Measurements from ENCODE around the gene CSK.
"Not testable (repeated sequence)": the region's sequence is repeated elsewhere in the genome, so short reads cannot be mapped to it uniquely, and the experiment has no call there.

The CSK gene

DNA sequence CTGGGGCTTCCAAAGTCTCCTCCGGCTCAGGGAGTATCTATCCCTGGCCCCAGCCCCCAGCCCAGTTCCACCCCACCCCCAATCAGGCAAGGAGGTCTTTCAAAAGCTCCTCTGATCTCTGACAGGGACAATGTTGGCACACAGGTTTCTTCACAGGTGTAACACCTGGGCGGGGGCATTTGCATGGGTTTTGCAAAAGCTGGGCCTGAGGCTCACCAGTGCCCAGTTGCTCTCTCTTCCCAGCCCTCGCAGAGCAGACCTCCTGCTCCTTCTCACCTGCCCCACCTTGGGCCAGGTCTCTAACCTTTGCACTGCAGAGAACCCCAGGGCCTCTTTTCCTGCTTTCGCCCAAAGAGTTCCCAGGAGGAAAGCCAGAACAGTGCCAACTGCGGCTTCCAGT lies 8.6 kb upstream of the CSK start:
- DNase-seq: no peak

DNA sequence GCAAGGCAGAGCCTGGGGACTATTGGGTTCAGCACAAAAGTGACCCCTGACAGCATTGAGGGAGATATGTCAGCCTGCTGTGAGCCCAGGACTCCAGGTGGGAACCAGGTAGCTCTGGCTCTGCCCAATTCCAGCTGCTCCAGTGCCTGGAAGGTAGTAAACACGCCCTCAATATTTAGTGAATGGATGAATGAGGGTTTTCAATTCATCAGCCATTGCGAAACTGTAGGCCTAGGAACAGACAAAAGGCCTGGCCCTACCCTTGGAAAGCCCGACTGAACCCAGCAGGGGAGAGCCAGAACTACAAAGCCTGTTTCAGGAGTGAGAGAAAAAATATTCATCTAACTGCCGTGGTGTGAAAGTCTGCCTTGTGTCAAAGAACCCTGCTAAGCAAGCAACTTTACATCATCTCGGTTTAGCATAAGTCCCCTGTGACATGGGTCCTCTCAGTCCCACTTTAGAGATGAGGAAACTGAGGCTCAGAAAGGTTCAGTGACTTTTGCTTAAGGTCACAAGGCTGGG lies 8.1 kb upstream of the CSK start:
- DNase-seq: no peak

- no peak for DNase-seq
Measured at GRCh38 chr15:74775132-74775562, 6.7 kb upstream of the CSK start.

GRCh38 chr15:74775894-74776293 lies 6.0 kb upstream of the CSK start:
- no peak for DNase-seq

DNA sequence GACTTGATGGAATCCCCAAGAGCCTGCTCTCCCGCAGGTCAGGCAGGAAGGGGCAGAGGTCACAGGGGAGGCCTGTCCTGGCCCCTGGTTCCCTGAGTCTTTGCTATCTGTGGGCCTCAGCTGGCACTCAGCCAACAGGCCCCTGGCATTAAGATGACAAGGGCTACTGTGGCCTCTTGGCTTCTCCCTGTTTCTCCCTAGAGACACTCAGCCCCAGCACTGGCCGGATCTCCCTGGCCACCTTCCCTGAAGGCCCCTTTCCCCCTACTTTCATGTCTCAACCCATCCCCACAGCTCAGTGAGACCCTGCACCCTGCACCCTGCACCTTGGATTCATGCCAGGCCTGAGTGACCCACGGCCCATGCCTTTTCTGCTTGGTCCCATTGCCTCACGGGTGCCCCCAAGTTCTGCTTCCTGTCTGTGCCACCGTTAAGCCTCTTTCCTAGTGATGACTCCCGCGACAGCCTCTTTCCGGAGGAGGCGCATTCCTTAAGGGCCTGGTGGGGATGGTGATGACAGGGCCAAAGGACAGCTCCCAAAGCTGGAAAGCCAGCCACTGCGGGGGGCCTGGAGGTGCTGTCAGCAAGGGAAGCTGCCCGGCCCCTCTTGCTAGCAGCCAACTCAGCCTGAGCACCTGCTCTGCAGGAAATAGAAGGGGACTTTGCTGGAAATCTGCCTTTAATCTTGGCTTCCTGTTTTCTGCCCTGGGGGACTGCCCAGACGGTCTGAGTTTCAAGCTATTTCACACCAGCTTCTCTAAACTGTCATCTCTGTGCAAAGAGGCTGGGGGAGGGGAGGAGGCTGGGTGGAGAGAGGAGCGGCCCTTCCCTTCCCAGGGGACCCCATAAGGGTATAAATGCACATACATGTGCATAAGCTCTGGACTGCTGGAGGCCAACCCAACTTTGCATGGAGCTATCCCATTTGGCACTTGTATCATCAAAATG lies 4.8 kb upstream of the CSK start:
- peak; percentile 49 for DNase-seq

- no peak for DNase-seq
Measured at GRCh38 chr15:74777769-74778598, 3.9 kb upstream of the CSK start.

DNA sequence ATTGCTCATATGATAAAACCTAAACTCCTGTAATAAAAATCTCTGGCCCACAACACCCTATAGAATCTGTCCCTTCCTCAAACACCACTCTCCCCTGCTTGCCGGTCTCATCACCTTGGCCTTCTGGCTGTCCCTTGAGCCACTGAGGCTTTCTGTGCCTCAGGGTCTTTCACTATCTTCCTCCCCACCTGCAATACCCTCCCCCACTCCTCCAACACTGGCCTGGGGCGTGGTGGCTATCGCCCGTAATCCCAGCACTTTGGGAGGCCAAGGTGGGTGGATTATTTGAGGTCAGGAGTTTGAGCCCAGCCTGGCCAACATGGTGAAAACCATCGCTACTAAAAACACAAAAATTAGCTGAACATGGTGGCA lies 3.3 kb upstream of the CSK start:
- no peak for DNase-seq

- DNase-seq: no peak
Measured at GRCh38 chr15:74779162-74779648, 2.7 kb upstream of the CSK start.

DNA sequence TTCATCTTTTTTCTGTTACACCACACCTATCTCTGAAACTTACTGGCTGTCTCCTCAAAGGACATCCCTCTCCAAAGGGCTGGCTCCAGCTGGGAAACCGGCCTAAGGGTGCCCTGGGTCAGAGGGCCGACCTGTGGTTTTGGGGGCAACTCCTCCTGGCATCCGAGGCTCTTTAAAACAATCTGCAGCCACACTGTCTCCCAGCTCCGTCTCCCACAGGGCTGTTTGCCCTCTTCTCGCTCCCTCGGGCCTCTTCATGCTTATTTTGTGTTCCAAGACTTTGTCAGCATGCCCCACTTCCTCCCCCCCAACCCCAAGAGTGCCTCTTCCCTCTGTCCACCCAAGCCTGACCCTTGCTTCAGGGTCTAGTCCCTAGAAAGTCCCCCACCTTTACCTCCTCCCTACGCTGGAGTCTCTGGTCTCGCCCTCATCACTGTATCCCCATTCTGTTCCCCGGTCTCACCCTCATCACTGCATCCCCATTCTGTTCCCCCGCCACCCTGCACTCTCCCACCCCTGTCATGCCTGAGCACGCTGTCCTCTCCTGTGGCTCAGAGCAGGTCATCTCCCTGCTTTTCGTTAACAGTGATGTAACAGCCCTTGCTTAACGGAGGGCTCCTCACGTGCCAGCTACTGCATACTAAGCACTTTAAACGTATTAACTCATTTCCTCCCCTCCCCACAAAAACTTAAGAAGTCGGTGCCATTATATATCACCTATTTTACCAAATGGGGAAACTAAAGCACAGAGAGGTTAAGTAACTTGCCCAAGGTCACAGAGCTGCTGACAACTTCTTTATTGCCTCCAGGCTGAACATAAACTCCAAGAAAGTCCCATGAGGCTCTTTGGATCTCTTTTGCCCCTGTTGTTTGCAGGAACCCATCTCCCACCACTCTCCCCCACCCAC lies 1.1 kb upstream of the CSK start:
- no peak for DNase-seq

GRCh38 chr15:74782259-74783071 lies 585 bp downstream of the CSK start:
- DNase-seq: peak; percentile 60

GRCh38 chr15:74783072-74783807 lies 1.4 kb downstream of the CSK start:
- DNase-seq: no peak

GRCh38 chr15:74783808-74784175 lies 1.9 kb downstream of the CSK start:
- no peak for DNase-seq

- DNase-seq: no peak
Measured at GRCh38 chr15:74784426-74785193, 2.7 kb downstream of the CSK start.

- DNase-seq: no peak
Measured at GRCh38 chr15:74785194-74786032, 3.5 kb downstream of the CSK start.

- DNase-seq: not testable (repeated sequence)
Measured at GRCh38 chr15:74786081-74786480, 4.2 kb downstream of the CSK start.

- no peak for DNase-seq
Measured at GRCh38 chr15:74786551-74787165, 4.8 kb downstream of the CSK start.

DNA sequence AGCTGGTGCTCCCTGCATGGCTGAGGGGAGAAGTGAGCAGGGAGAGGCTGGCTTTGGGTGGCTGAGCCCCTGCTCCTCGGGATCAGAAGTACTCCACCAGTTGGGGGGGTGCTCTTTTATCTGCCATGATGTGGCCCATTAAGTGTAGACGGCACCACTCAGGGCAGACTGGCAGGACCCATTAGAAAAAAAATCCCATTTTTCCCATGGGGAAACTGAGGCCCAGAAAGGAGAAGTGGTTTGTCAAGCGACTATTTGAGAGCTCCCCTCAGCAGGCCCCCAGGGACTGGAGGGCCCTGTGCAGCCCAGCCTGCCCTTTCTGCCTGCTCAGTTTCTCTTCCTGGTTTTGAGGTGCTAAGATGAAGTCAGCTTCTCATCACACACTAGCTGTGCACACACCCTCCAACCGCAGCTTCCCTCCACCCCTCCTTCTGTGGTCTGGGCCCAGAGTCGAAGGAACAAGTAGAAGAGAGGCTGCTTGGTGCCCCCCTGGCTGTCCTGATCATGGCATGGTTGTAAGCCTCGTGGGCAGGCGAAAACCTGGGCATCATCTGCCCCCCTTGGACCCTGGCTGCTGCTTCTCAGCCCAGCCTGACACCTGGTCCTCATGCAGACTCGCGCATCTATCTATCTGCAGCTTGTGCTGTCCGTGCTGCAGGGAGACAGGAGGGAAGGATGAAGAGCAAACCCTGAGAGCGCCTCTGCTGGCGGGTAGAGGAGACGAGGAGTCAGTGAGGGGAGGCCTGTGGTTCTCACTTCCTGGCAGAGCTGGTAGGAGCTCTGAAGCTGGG lies 5.6 kb downstream of the CSK start:
- peak; percentile 86 for DNase-seq

Measured in T-helper 9 cell (primary cell).